Activated naive CD8-positive, alpha-beta T cell (primary cell): ENCODE measurements around the gene GAP43.
"Not testable (repeated sequence)": the region's sequence is repeated elsewhere in the genome, so short reads cannot be mapped to it uniquely, and the experiment has no call there.

Experiments
- H3K27ac Mint-ChIP-seq: one replicate; pipeline ENCODE4 v1.8.0; 2021; ENCODE audit warnings: mixed read lengths
- H3K27me3 Mint-ChIP-seq: one replicate; pipeline ENCODE4 v1.8.0; 2021; ENCODE audit warnings: mixed read lengths
- H3K36me3 Mint-ChIP-seq: one replicate; pipeline ENCODE4 v1.8.0; 2021; ENCODE audit warnings: mixed read lengths
- H3K4me1 Mint-ChIP-seq: one replicate; pipeline ENCODE4 v1.8.0; 2021; ENCODE audit warnings: low read depth, mixed read lengths
- H3K4me3 Mint-ChIP-seq: one replicate; pipeline ENCODE4 v1.8.0; 2021; ENCODE audit warnings: mild to moderate bottlenecking, mixed read lengths
- H3K9me3 Mint-ChIP-seq: one replicate; pipeline ENCODE4 v1.8.0; 2021; ENCODE audit warnings: low read depth, mixed read lengths

Gene GAP43

DNA sequence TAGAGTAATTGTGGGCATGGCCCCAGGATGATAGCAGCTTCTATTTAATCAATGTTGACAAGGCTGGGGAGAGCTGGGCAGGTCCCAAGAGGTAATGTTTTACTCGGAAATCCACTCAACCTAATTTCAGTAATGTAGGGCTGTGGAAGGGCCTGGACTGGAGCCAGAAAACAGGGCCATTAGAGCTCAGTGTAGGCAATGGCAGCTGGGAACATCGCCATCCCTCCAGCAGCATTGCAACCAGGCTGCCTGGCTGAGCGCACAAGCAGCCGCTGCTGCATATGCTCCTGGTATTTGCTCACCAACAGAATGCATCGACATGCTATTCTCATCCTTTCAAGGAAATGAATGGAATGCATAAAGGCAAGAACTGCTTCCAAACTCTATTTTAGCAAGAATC, 90.0 kb downstream of the GAP43 start:
- H3K36me3 Mint-ChIP-seq, result no peaks in the 10 kb centered on the region
- H3K9me3 Mint-ChIP-seq, result no peaks in the 10 kb centered on the region
- no peak overlapping the region for H3K4me3 Mint-ChIP-seq
- no peak overlapping the region for H3K27ac Mint-ChIP-seq
- H3K27me3 Mint-ChIP-seq, result peaks cover 17% of the 10 kb centered on the region
- no peaks in the 10 kb centered on the region for H3K4me1 Mint-ChIP-seq

DNA sequence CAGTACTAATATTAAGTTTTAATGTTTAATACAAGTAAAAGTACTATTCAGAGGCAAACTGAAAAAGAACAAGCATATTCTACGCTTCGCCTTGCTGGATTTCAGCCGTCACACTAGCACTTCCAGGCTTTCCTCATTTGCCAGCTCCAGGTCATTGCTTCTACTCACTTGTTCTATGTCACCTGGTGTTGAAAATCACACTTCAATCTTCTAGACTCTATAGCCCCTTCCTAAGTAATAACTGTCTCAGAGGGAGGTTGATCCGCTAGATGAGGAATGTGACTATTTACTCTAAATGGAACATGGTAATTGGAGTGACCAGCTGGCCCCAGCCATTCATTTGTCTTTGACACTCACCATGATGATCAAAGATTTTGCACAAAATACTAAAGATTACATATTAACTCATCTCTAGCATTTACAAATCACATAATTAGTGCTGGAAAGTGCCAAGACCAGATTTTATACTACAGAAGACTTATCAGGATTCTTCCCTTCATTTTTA, 92.0 kb downstream of the GAP43 start:
- H3K4me3 Mint-ChIP-seq, result no peak overlapping the region
- peaks cover 26% of the 10 kb centered on the region for H3K27me3 Mint-ChIP-seq
- no peaks in the 10 kb centered on the region for H3K4me1 Mint-ChIP-seq
- H3K27ac Mint-ChIP-seq, result no peak overlapping the region
- H3K9me3 Mint-ChIP-seq, result no peaks in the 10 kb centered on the region
- no peaks in the 10 kb centered on the region for H3K36me3 Mint-ChIP-seq

DNA sequence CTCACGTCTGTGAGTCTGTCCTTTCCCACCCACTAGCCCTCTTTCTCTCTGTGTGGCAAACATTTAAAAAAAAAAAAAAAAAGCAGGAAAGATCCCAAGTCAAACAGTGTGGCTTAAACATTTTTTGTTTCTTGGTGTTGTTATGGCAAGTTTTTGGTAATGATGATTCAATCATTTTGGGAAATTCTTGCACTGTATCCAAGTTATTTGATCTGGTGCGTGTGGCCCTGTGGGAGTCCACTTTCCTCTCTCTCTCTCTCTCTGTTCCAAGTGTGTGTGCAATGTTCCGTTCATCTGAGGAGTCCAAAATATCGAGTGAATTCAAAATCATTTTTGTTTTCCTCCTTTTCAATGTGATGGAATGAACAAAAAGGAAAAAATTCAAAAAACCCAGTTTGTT, 97.7 kb downstream of the GAP43 start:
- H3K9me3 Mint-ChIP-seq, result no peaks in the 10 kb centered on the region
- H3K4me1 Mint-ChIP-seq, result no peaks in the 10 kb centered on the region
- H3K27me3 Mint-ChIP-seq, result peaks cover 14% of the 10 kb centered on the region

GRCh38 chr3:115725800-115726199, 102.5 kb downstream of the GAP43 start:
- H3K36me3 Mint-ChIP-seq, result no peaks in the 10 kb centered on the region
- H3K4me1 Mint-ChIP-seq, result no peaks in the 10 kb centered on the region
- H3K9me3 Mint-ChIP-seq, result no peaks in the 10 kb centered on the region
- H3K4me3 Mint-ChIP-seq, result no peak overlapping the region
- peaks cover 1% of the 10 kb centered on the region for H3K27me3 Mint-ChIP-seq
- H3K27ac Mint-ChIP-seq, result no peak overlapping the region

More for the DNA sequence above, 97.7 kb downstream of the GAP43 start:
- Mint-ChIP-seq H3K36me3 (no peaks in the 10 kb centered on the region), H3K27ac (no peak overlapping the region), H3K4me3 (no peak overlapping the region)

DNA sequence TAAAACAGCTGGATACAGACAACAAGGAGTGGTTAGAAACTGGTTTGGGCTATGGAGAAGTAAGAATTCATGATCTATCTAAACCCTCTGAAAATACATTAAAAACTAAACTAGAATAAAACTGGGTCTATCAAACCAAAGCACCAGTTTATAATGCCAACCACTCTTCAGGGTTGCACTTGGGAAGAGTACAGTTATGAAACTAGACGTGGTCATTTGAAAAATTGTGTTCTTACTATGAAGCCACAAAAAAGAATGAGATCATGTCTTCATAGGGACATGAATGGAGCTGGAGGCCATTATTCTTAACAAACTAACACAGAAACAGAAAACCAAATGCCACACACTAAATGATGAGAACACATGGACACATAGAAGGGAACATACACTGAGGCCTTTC, 103.8 kb downstream of the GAP43 start:
- Mint-ChIP-seq H3K9me3 (no peaks in the 10 kb centered on the region), H3K4me1 (no peaks in the 10 kb centered on the region), H3K36me3 (no peaks in the 10 kb centered on the region), H3K27me3 (peaks cover 3% of the 10 kb centered on the region), H3K4me3 (no peak overlapping the region), H3K27ac (no peak overlapping the region)

- Mint-ChIP-seq H3K27me3 (peaks cover 3% of the 10 kb centered on the region), H3K4me3 (no peak overlapping the region), H3K9me3 (no peaks in the 10 kb centered on the region), H3K4me1 (no peaks in the 10 kb centered on the region), H3K36me3 (no peaks in the 10 kb centered on the region), H3K27ac (no peak overlapping the region)
These were observed 104.7 kb downstream of the GAP43 start for GRCh38 chr3:115728013-115728412.

- peaks cover 17% of the 10 kb centered on the region for H3K9me3 Mint-ChIP-seq
- not testable (repeated sequence) for H3K4me1 Mint-ChIP-seq, H3K36me3 Mint-ChIP-seq, H3K4me3 Mint-ChIP-seq, H3K27ac Mint-ChIP-seq
- peaks cover 25% of the 10 kb centered on the region for H3K27me3 Mint-ChIP-seq
These were observed 113.0 kb downstream of the GAP43 start for GRCh38 chr3:115736341-115736740.

DNA sequence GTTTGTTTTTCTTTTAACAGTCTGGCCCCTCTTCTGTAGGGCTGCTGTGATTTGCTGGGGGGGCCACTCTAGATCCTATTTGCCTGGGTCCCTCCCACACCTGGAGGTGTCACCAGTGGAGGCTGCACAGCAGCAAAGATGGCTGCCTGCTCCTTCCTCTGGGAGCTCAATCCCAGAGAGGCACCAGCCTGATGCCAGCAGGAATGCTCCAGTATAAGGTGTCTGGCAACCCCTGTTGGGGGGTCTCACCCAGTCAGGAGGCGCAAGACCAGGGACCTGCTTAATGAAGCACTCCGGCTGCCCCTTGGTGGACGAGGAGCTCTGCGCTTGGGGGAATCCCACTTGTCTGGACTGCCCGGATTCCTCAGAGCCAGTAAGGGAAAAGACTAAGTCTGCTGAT, 118.3 kb downstream of the GAP43 start:
- Mint-ChIP-seq H3K36me3 (no peaks in the 10 kb centered on the region), H3K4me3 (no peak overlapping the region), H3K27me3 (peaks cover 29% of the 10 kb centered on the region), H3K4me1 (no peaks in the 10 kb centered on the region), H3K9me3 (peaks cover 17% of the 10 kb centered on the region), H3K27ac (no peak overlapping the region)

DNA sequence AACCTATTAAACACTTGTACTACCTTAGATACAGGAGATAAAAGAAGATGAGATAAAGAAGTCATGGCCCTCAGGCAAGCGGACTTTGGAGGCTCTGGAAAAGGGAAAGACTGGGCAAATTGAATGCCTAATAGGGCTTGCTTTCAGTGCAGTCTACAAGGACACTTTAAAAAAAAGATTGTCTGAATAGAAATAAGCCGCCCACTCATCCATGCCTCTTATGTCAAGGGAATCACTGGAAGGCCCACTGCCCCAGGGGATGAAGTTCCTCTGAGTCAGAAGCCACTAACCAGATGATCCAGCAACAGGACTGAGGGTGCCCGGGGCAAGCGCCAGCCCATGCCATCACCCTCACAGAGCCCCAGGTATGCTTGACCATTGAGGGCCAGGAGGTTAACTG, 121.2 kb downstream of the GAP43 start:
- not testable (repeated sequence) for H3K36me3 Mint-ChIP-seq, H3K4me1 Mint-ChIP-seq, H3K27ac Mint-ChIP-seq, H3K4me3 Mint-ChIP-seq
- Mint-ChIP-seq H3K9me3 (peaks cover 14% of the 10 kb centered on the region), H3K27me3 (peaks cover 21% of the 10 kb centered on the region)

DNA sequence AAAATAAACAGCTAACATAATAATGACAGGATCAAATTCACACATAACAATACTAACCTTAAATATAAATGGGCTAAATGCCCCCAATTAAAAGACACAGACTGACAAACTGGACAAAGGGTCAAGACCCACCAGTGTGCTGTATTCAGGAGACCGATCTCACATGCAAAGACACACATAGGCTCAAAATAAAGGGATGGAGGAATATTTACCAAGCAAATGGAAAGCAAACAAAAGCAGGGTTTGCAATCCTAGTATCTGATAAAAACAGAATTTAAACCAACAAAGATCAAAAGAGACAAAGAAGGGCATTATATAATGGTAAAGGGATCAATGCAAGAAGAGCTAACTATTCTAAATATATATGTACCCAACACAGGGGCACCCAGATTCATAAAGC, 129.7 kb downstream of the GAP43 start:
- not testable (repeated sequence) for H3K27ac Mint-ChIP-seq, H3K4me3 Mint-ChIP-seq, H3K4me1 Mint-ChIP-seq, H3K36me3 Mint-ChIP-seq, H3K9me3 Mint-ChIP-seq
- peaks cover 12% of the 10 kb centered on the region for H3K27me3 Mint-ChIP-seq

- Mint-ChIP-seq H3K36me3 (no peaks in the 10 kb centered on the region), H3K4me3 (no peak overlapping the region), H3K4me1 (no peaks in the 10 kb centered on the region), H3K27ac (no peak overlapping the region), H3K9me3 (no peaks in the 10 kb centered on the region), H3K27me3 (peaks cover 3% of the 10 kb centered on the region)
These were observed 134.9 kb downstream of the GAP43 start for GRCh38 chr3:115758076-115758763.

DNA sequence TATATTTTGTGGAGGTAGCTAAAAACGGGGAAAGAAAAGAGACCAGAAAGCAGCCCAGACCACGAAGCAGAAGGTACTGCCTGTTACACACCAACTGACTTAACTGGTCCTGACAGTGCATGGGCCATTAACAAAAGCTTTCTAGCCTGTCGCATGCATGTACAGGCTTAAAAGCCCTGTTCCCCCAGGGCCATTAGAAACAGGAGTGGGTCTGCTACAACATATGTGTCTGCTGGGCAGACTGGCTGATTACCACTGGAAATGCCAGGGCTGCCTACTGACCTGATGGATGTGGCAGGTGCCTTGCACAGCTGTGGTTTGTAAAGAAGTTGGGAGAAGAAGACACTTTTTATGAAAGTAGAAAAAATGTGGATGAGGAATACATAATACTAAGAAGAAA, 137.4 kb downstream of the GAP43 start:
- Mint-ChIP-seq H3K27me3 (peaks cover 5% of the 10 kb centered on the region), H3K9me3 (no peaks in the 10 kb centered on the region), H3K4me1 (no peaks in the 10 kb centered on the region), H3K4me3 (no peak overlapping the region), H3K36me3 (no peaks in the 10 kb centered on the region), H3K27ac (no peak overlapping the region)

GRCh38 chr3:115761927-115762305, 138.6 kb downstream of the GAP43 start:
- H3K4me1 Mint-ChIP-seq, result no peaks in the 10 kb centered on the region
- H3K36me3 Mint-ChIP-seq, result no peaks in the 10 kb centered on the region
- H3K27ac Mint-ChIP-seq, result no peak overlapping the region
- peaks cover 5% of the 10 kb centered on the region for H3K27me3 Mint-ChIP-seq
- H3K4me3 Mint-ChIP-seq, result no peak overlapping the region
- no peaks in the 10 kb centered on the region for H3K9me3 Mint-ChIP-seq

- H3K9me3 Mint-ChIP-seq, result no peaks in the 10 kb centered on the region
- peaks cover 4% of the 10 kb centered on the region for H3K27me3 Mint-ChIP-seq
- H3K27ac Mint-ChIP-seq, result no peak overlapping the region
- H3K4me3 Mint-ChIP-seq, result no peak overlapping the region
- H3K4me1 Mint-ChIP-seq, result no peaks in the 10 kb centered on the region
- H3K36me3 Mint-ChIP-seq, result no peaks in the 10 kb centered on the region
These were observed 143.5 kb downstream of the GAP43 start for GRCh38 chr3:115766587-115767482.

DNA sequence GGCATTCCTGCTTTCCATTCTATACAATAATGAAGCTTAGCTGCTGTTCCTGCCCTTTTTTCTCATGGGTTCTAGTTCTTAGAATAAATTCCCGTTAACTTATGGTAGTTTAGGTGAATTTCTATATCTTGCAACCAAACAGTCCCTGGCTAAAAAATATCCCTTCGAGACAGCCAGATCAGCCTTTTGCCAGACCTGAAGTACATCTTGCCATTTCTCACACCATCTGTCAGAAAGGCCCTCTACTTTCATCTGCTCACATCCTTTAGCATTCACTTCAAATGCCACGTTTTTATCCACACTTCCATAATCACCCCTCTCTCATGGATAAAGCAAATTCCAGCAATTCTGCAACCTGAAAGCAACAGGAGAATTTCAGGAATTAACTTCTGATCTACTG, 145.4 kb downstream of the GAP43 start:
- Mint-ChIP-seq H3K9me3 (no peaks in the 10 kb centered on the region), H3K4me1 (no peaks in the 10 kb centered on the region), H3K4me3 (no peak overlapping the region), H3K36me3 (no peaks in the 10 kb centered on the region), H3K27ac (no peak overlapping the region), H3K27me3 (peaks cover 4% of the 10 kb centered on the region)
